IMR-90 (cell line): ENCODE data around the gene RAB3A. TPM values are rescaled to one million over a fixed set of nuclear protein-coding genes. Genes with fewer than 3 reads are reported as not detected.

Experiments
- ATAC-seq: fragments of 200-7000 bp; cut with Tn5 transposase; 2 replicates; pipeline ENCODE4 v1.9.1; 2020; ENCODE audit warnings: low read depth, mild to moderate bottlenecking, moderate library complexity
- BruUV-seq: library from RNA; stranded (reverse); fragments of 400-500 nt; replicated peaks from 2 replicates; lab custom pipeline; 2021; lab: Mats Ljungman, UMichigan
- CTCF ChIA-PET: fragments of 300-600 bp; formaldehyde crosslinking; extraction: SDS; loops from one replicate; lab custom pipeline; 2021; ENCODE audit warnings: antibody characterized with exemption; lab: Yijun Ruan, JAX
- POLR2A ChIA-PET: fragments of 300-600 bp; sonication (Branson Sonifier 250); formaldehyde crosslinking; loops from one replicate; lab custom pipeline; 2022; ENCODE audit warnings: antibody characterized with exemption; ENCODE audit not compliant: unreplicated experiment; lab: Charles Lee
- DNase-seq: peaks from one replicate; pipeline ENCODE4 v3.0.0; 2013
- H2AFZ ChIP-seq: replicated peaks from 2 replicates; pipeline ENCODE3; 2013; ENCODE audit warnings: low read length, mild to moderate bottlenecking; ENCODE audit not compliant: poor library complexity
- H2AK5ac ChIP-seq: 2 replicates; pipeline ENCODE4 v1.6.1; 2013; ENCODE audit warnings: low read depth, low read length, inconsistent platforms
- H2AK9ac ChIP-seq: replicated peaks from 2 replicates; pipeline ENCODE3; 2013; ENCODE audit warnings: mild to moderate bottlenecking, low read depth, low read length, moderate library complexity; ENCODE audit not compliant: poor library complexity
- H2BK120ac ChIP-seq: 2 replicates; pipeline ENCODE4 v1.6.1; 2013; ENCODE audit warnings: low read depth, low read length, inconsistent platforms
- H2BK15ac ChIP-seq: 3 replicates; pipeline ENCODE4 v1.6.1; 2013; ENCODE audit warnings: low read depth, low read length, inconsistent platforms
- H2BK20ac ChIP-seq: 2 replicates; pipeline ENCODE4 v1.6.1; 2013; ENCODE audit warnings: low read depth, mild to moderate bottlenecking, inconsistent platforms, low read length, moderate library complexity
- H2BK5ac ChIP-seq: 2 replicates; pipeline ENCODE4 v1.6.1; 2013; ENCODE audit warnings: mild to moderate bottlenecking, low read depth, low read length, inconsistent platforms; ENCODE audit not compliant: poor library complexity, severe bottlenecking
- H3K14ac ChIP-seq: replicated peaks from 2 replicates; pipeline ENCODE4 v1.6.1; 2013; ENCODE audit warnings: low read depth, low read length, inconsistent platforms
- H3K18ac ChIP-seq: 2 replicates; pipeline ENCODE4 v1.6.1; 2013; ENCODE audit warnings: low read depth, low read length, control low read depth
- H3K23ac ChIP-seq: 2 replicates; pipeline ENCODE4 v1.6.1; 2013; ENCODE audit warnings: low read depth, low read length, inconsistent platforms
- H3K27ac ChIP-seq: 2 replicates; pipeline ENCODE4 v1.5.1; 2013; ENCODE audit warnings: mild to moderate bottlenecking, control low read depth, low read length; ENCODE audit not compliant: insufficient read depth
- H3K27me3 ChIP-seq: 2 replicates; pipeline ENCODE4 v1.6.1; 2013; ENCODE audit warnings: low read length; ENCODE audit not compliant: control insufficient read depth, insufficient read depth
- H3K36me3 ChIP-seq: 2 replicates; pipeline ENCODE4 v1.6.1; 2013; ENCODE audit warnings: low read length, mixed read lengths; ENCODE audit not compliant: control insufficient read depth, insufficient read depth
- H3K4ac ChIP-seq: 2 replicates; pipeline ENCODE4 v1.6.1; 2013; ENCODE audit warnings: low read depth, low read length, inconsistent platforms
- H3K4me1 ChIP-seq: 2 replicates; pipeline ENCODE4 v1.6.1; 2013; ENCODE audit warnings: low read length, mixed read lengths; ENCODE audit not compliant: control insufficient read depth, insufficient read depth
- H3K4me2 ChIP-seq: 2 replicates; pipeline ENCODE4 v1.6.1; 2013; ENCODE audit warnings: low read depth, mild to moderate bottlenecking, control low read depth, low read length, moderate library complexity
- H3K4me3 ChIP-seq: 2 replicates; pipeline ENCODE4 v1.5.1; 2013; ENCODE audit warnings: low read depth, mild to moderate bottlenecking, control low read depth, low read length, moderate library complexity; ENCODE audit not compliant: insufficient read depth
- H3K56ac ChIP-seq: 2 replicates; pipeline ENCODE4 v1.6.1; 2013; ENCODE audit warnings: low read length, inconsistent platforms; ENCODE audit not compliant: insufficient read depth; ENCODE audit errors: extremely low read depth
- H3K79me1 ChIP-seq, 2 experiments: 2 replicates each; pipeline ENCODE4 v1.6.1; 2013; ENCODE audit warnings: low read length in 2 of 2, inconsistent platforms in 1 of 2, low read depth in 1 of 2
- H3K9ac ChIP-seq: 2 replicates; pipeline ENCODE4 v1.6.1; 2013; ENCODE audit warnings: low read depth, low read length, control low read depth
- H3K9me1 ChIP-seq: 2 replicates; pipeline ENCODE4 v1.6.1; 2013; ENCODE audit warnings: low read length, inconsistent platforms; ENCODE audit not compliant: insufficient read depth
- H3K9me3 ChIP-seq: 2 replicates; pipeline ENCODE4 v1.6.1; 2013; ENCODE audit warnings: low read length; ENCODE audit not compliant: control insufficient read depth, insufficient read depth
- H4K20me1 ChIP-seq: 2 replicates; pipeline ENCODE4 v1.6.1; 2013; ENCODE audit warnings: low read length, inconsistent platforms; ENCODE audit not compliant: insufficient read depth
- H4K5ac ChIP-seq: 2 replicates; pipeline ENCODE4 v1.6.1; 2013; ENCODE audit warnings: mild to moderate bottlenecking, low read depth, low read length, control low read depth
- H4K8ac ChIP-seq, 2 experiments: 2 replicates each; pipeline ENCODE4 v1.6.1; 2013; ENCODE audit warnings: low read depth in 2 of 2, low read length in 2 of 2, control low read depth in 1 of 2, inconsistent platforms in 1 of 2
- H4K91ac ChIP-seq: 2 replicates; pipeline ENCODE4 v1.6.1; 2013; ENCODE audit warnings: low read depth, low read length, inconsistent platforms; ENCODE audit not compliant: insufficient read depth
- BHLHE40 ChIP-seq: fragments of 150-350 bp; IDR thresholded peaks from 2 replicates; pipeline ENCODE4 v1.6.1; 2016; ENCODE audit warnings: mild to moderate bottlenecking, low read depth, low read length
- CEBPB ChIP-seq: IDR thresholded peaks from 2 replicates; pipeline ENCODE4 v1.6.1; 2012; ENCODE audit warnings: low read depth, low read length, improper control_type of control experiment
- CTCF ChIP-seq: conservative IDR thresholded peaks from 2 replicates; pipeline ENCODE4 v1.5.1; 2012; ENCODE audit warnings: mild to moderate bottlenecking, low read depth, low read length, improper control_type of control experiment
- ELK1 ChIP-seq: fragments of 150-350 bp; IDR thresholded peaks from 2 replicates; pipeline ENCODE4 v1.6.1; 2016; ENCODE audit warnings: low read depth, mild to moderate bottlenecking, low read length, moderate library complexity, borderline replicate concordance
- FOS ChIP-seq: fragments of 150-350 bp; IDR thresholded peaks from 2 replicates; pipeline ENCODE4 v1.6.1; 2016; ENCODE audit warnings: low read depth, low read length
- MAZ ChIP-seq: IDR thresholded peaks from 2 replicates; pipeline ENCODE4 v1.6.1; 2012; ENCODE audit warnings: low read depth, mild to moderate bottlenecking, low read length, improper control_type of control experiment, moderate library complexity, borderline replicate concordance
- MXI1 ChIP-seq: IDR thresholded peaks from 2 replicates; pipeline ENCODE4 v1.6.1; 2012; ENCODE audit warnings: low read depth, mild to moderate bottlenecking, low read length, moderate library complexity, borderline replicate concordance
- POLR2A ChIP-seq: IDR thresholded peaks from 2 replicates; pipeline ENCODE4 v1.6.1; 2012; ENCODE audit warnings: mild to moderate bottlenecking, low read depth, low read length
- RAD21 ChIP-seq: IDR thresholded peaks from 2 replicates; pipeline ENCODE4 v1.6.1; 2012; ENCODE audit warnings: low read length, improper control_type of control experiment
- RCOR1 ChIP-seq: IDR thresholded peaks from 2 replicates; pipeline ENCODE4 v1.6.1; 2012; ENCODE audit warnings: mild to moderate bottlenecking, low read length, improper control_type of control experiment; ENCODE audit not compliant: insufficient replicate concordance
- RFX5 ChIP-seq: IDR thresholded peaks from 2 replicates; pipeline ENCODE4 v1.8.0; 2012; ENCODE audit warnings: low read depth, mild to moderate bottlenecking, low read length, moderate library complexity
- WGBS, 2 experiments: methylation state at CpG; one replicate each; pipeline versions ENCODE4 v1.1.5 to v1.1.7; 2013; ENCODE audit warnings: missing lambda C conversion rate in 2 of 2; ENCODE audit not compliant: insufficient read length in 1 of 2; ENCODE audit errors: extremely low coverage in 2 of 2; 5-methylcytosine and 5-hydroxymethylcytosine counted together
- dilution Hi-C: fragments of 300-500 bp; cut with HindIII; formaldehyde crosslinking; loops from one replicate; pipeline ENCODE4 v1.14.3; 2018; ENCODE audit warnings: low sequenced_read_pairs; ENCODE audit not compliant: unreplicated experiment
- in situ Hi-C: fragments of 300-500 bp; cut with MboI; formaldehyde crosslinking; loops from 3 replicates; pipeline ENCODE4 v1.14.3; 2019; ENCODE audit warnings: low sequenced_read_pairs, inconsistent platforms, mixed read lengths
- intact Hi-C: fragments of 100-400 bp; cut with micrococcal nuclease; formaldehyde crosslinking; loops from 2 replicates; pipeline ENCODE4 v1.10.0; 2022
- polyA plus RNA-seq, 3 experiments: library from polyadenylated mRNA; depleted of rRNA; stranded (reverse); fragments of >200 nt; gene quantifications; 2 replicates each; pipeline ENCODE4 v1.2.3, GENCODE V29; 2012; ENCODE audit warnings: low replicate concordance in 1 of 3
- total RNA-seq: library from RNA; depleted of rRNA; stranded (reverse); fragments of >200 nt; gene quantifications from 2 replicates; pipeline ENCODE4 v1.2.3, GENCODE V29; 2012

Gene RAB3A
- total and polyA plus RNA-seq, 2 of the 4 experiments (the other 2 are of a cell fraction) = 3.0 to 13.6 TPM

- Histone ChIP-seq H3K9ac (0 out of 2 replicates have a peak overlapping the region, but pooled peaks have one; percentile 60), H4K91ac (peak overlapping the region; percentile 58; the same call in 1 of the 2 replicates), H3K27me3 (no peaks in the 10 kb centered on the region), H3K9me3 (no peaks in the 10 kb centered on the region), H3K4me1 (peaks cover 10% of the 10 kb centered on the region), H3K27ac (peak overlapping the region; percentile 88; the same call in 1 of the 2 replicates), H3K79me1 (peaks cover 10 to 27% of the 10 kb centered on the region in 2 experiments; a peak in 3 of 4 replicates), H2AFZ (peak overlapping the region; percentile 77), H3K4ac (peak overlapping the region; percentile 85), H3K14ac (no peak overlapping the region), H2BK5ac (no peak overlapping the region), H2BK20ac (no peak overlapping the region), H4K5ac (no peak overlapping the region; the same call in 1 of the 2 replicates), H4K8ac (peak overlapping the region; percentile 55 to 90; a peak in 3 of 4 replicates), H2AK9ac (peak overlapping the region; percentile 87), H4K20me1 (peaks cover 18% of the 10 kb centered on the region), H2AK5ac (peak overlapping the region; percentile 67), H3K36me3 (peaks cover 10% of the 10 kb centered on the region; the same call in 1 of the 2 replicates), H3K56ac (no peak overlapping the region), H2BK120ac (no peak overlapping the region), H3K18ac (no peak overlapping the region), H3K23ac (0 out of 2 replicates have a peak overlapping the region, but pooled peaks have one; percentile 79), H2BK15ac (0 out of 3 replicates have a peak overlapping the region, but pooled peaks have one; percentile 34), H3K4me2 (no peak overlapping the region), H3K9me1 (peaks cover 9% of the 10 kb centered on the region), H3K4me3 (no peak overlapping the region)
- 74% methylated on average over 3 of the region's 18 CpGs; no CpG with 5 or more reads in 1 of the 2 experiments for WGBS, 2 experiments
- BruUV-seq = no TSS peak
- ChIA-PET CTCF (interaction anchor here (0.6 to 1.4 kb wide), 3 partner anchors 20 to 38 kb away, joined by 3 to 5 read pairs (median 4); no protein-coding TSS in a partner anchor), POLR2A (no interaction called here)
- dilution Hi-C loops = no loop called here
- TF ChIP-seq MXI1 (no peak), RCOR1 (no peak), RFX5 (no peak), CEBPB (no peak), MAZ (no peak), ELK1 (no peak), BHLHE40 (no peak), RAD21 (no peak), FOS (no peak), POLR2A (no peak), CTCF (no peak)
- DNase-seq = no peak
- intact Hi-C loops = loop anchor here (5.0 to 10.0 kb wide), 2 partner anchors 39 to 146 kb away; partner anchors contain the start of gene ARRDC2
- in situ Hi-C loops = no loop called here
- ATAC-seq = no peak
These were observed 52.8 kb downstream of the RAB3A start for GRCh38 chr19:18150776-18151624.
